ENCODE data around the gene CATSPER3. TPM values are rescaled to one million over a fixed set of nuclear protein-coding genes. Genes with fewer than 3 reads are reported as not detected.

Gene CATSPER3
- total and polyA plus RNA-seq, 2 of the 8 experiments (the other 6 are each of a cell fraction or from before 2014, with no cell fraction given) = 0.62 TPM; not detected in 1

DNA sequence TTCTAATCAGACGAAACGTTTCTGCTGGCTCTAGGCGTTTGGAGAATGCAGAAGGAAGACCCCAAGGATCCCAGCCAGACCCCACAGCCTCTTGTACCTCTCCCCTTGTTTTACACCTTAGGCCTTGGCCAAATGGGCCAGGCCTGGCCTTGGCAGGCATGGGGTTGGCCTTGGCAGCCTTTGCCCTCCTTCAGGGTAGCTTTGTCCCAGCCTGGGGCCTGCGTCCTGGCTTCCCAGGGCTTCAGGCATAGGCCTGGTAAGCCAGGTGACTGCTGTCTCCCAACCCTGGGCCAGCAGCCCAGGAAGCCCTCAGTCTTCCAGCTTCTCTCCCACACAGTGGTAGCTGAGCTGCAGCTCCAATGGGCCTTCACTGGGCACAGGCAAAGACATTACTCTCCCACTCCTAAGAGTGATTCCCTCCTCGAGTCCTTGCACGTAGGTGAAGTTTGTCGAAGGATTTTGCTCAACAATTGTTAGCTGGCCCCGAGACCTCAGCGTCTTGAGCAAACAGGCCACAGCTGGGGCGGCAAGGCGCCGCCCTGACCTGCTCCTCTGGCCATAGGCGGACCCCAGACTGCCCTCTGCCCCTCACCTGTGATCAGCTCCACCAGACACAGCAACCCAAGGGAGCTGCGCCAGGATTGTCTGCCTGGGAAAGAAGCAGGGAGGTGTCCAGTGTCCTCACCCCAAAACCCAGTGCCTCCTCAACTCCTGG, 67.4 kb downstream of the CATSPER3 start:
- Histone ChIP-seq H3K79me1 (ENCODE audit: low read depth, low read length) (0 out of 2 replicates have a peak, but pooled peaks cover 2% of the 10 kb centered on the region), H3K23me2 (ENCODE audit: low read depth, low read length) (peaks cover 9% of the 10 kb centered on the region; the same call in 1 of the 2 replicates), H3K9ac (replicated peaks in 1 of 4; ENCODE audit: extremely low read depth in 1 of 4, low read depth in 3 of 4, low read length in 3 of 4) (no peak overlapping the region), H3K4me2 (ENCODE audit: insufficient read depth in 1 of 2, low read depth in 2 of 2, low read length in 2 of 2) (peak overlapping the region; percentile 68 to 81), H3K23ac (ENCODE audit: insufficient read length) (no peak overlapping the region), H4K20me1 (replicated peaks in 1 of 2; ENCODE audit: control insufficient read depth in 1 of 2, insufficient read depth in 2 of 2, low read length in 2 of 2) (peaks cover 36 to 57% of the 10 kb centered on the region in 2 experiments), H2BK15ac (ENCODE audit: low read length) (0 out of 2 replicates have a peak overlapping the region, but pooled peaks have one; percentile 81), H2AFZ (ENCODE audit: low read length) (no peak overlapping the region), H2BK5ac (ENCODE audit: low read depth, low read length) (no peak overlapping the region), H2BK120ac (replicated peaks; ENCODE audit: low read depth, low read length) (no peak overlapping the region), H3K36me3 (ENCODE audit: control insufficient read depth in 2 of 4, insufficient read depth in 4 of 4, low read length in 3 of 4) (peaks cover 0 to 9% (median 0%) of the 10 kb centered on the region in 4 experiments; a peak in 1 of 8 replicates), H2AK5ac (ENCODE audit: low read depth, low read length) (0 out of 2 replicates have a peak overlapping the region, but pooled peaks have one; percentile 39), H3K4ac (replicated peaks; ENCODE audit: insufficient read length, low read depth, low read length) (no peak overlapping the region), H4K5ac (ENCODE audit: insufficient read length, low read depth, low read length) (no peak overlapping the region), H3K4me1 (replicated peaks in 1 of 4; ENCODE audit: control insufficient read depth in 3 of 4, insufficient read depth in 4 of 4, low read length in 3 of 4) (peaks cover 0 to 30% (median 20%) of the 10 kb centered on the region in 4 experiments; a peak in 6 of 7 replicates), H2BK20ac (ENCODE audit: low read length) (peak overlapping the region; percentile 80; the same call in 1 of the 2 replicates), H3K14ac (ENCODE audit: insufficient read length) (no peak overlapping the region), H3K4me3 (ENCODE audit: extremely low read depth in 1 of 4, insufficient read depth in 2 of 4, low read depth in 3 of 4, low read length in 4 of 4) (peak overlapping the region in 3 of 4 experiments; percentile 4 to 57 (median 23); a peak in 4 of 8 replicates), H3K56ac (replicated peaks; ENCODE audit: insufficient read length, low read depth, low read length) (no peak overlapping the region), H3K9me3 (ENCODE audit: insufficient read depth in 2 of 2, low read depth in 1 of 2, low read length in 1 of 2) (no peaks in the 10 kb centered on the region), H4K8ac (ENCODE audit: extremely low read depth, insufficient read depth, low read length) (peak overlapping the region; percentile 1; the same call in 1 of the 2 replicates), H3K79me2 (ENCODE audit: control insufficient read depth in 1 of 2, insufficient read depth in 2 of 2, low read length in 2 of 2) (no peaks in the 10 kb centered on the region), H3K18ac (ENCODE audit: extremely low read depth, low read length) (no peak overlapping the region; the same call in 1 of the 2 replicates), H3K27me3 (replicated peaks in 1 of 4; ENCODE audit: control insufficient read depth in 3 of 4, extremely low read depth in 1 of 4, insufficient read depth in 3 of 4, low read length in 3 of 4) (peaks cover 94 to 99% (median 96%) of the 10 kb centered on the region in 4 experiments), H3K27ac (ENCODE audit: low read depth, low read length) (no peak overlapping the region), H4K91ac (replicated peaks; ENCODE audit: insufficient read length, low read length) (no peak overlapping the region), H2BK12ac (ENCODE audit: low read depth, low read length) (peak overlapping the region; percentile 84; the same call in 1 of the 2 replicates)
- CTCF ChIA-PET (ENCODE audit: partially characterized antibody) = interaction anchor here (1.0 to 2.6 kb wide), 9 partner anchors 8 to 297 kb away, joined by 3 to 10 read pairs (median 4); no protein-coding TSS in a partner anchor
- POLR2A ChIA-PET (ENCODE audit: partially characterized antibody) = interaction anchor here (1.0 to 1.2 kb wide), 3 partner anchors 9 to 455 kb away, joined by 3 to 4 read pairs (median 4); no protein-coding TSS in a partner anchor
- FAIRE-seq (no peak), DNase-seq (ENCODE audit: low read depth in 1 of 2, low spot score in 2 of 2) (no peak)
- 27% methylated on average over 14 of the region's 14 CpGs; no CpG with 5 or more reads in 1 of the 2 experiments for WGBS, 2 experiments (ENCODE audit: extremely low coverage in 1 of 2, insufficient coverage in 1 of 2, insufficient read length in 1 of 2, insufficient replicate concordance in 2 of 2, low coverage in 1 of 2, low lambda C conversion rate in 2 of 2, missing lambda C conversion rate in 1 of 2)
- TF ChIP-seq HDAC2 (IDR thresholded peaks at IDR 0.05; ENCODE audit: borderline replicate concordance in 1 of 2, low read depth in 2 of 2, low read length in 2 of 2) = no peak
- TF ChIP-seq MAX (IDR thresholded peaks at IDR 0.05) = no peak
- TF ChIP-seq EZH2 (IDR thresholded peaks at IDR 0.05; ENCODE audit: low read depth, low read length, severe bottlenecking) = peak; percentile 71
- TF ChIP-seq E2F6 (IDR thresholded peaks at IDR 0.05) = no peak
- peak; percentile 70 for TF ChIP-seq RNF2 (IDR thresholded peaks at IDR 0.05; ENCODE audit: borderline replicate concordance, low read depth, low read length, missing control alignments, poor library complexity, severe bottlenecking)
- TF ChIP-seq RBBP5 (IDR thresholded peaks at IDR 0.05; ENCODE audit: borderline replicate concordance, low read depth, low read length) = no peak
- no peak for TF ChIP-seq SIRT6 (IDR thresholded peaks at IDR 0.05; ENCODE audit: low read length)
- TF ChIP-seq TCF12 (IDR thresholded peaks at IDR 0.05; ENCODE audit: low read depth, low read length) = no peak
- no peak for TF ChIP-seq TAF1 (IDR thresholded peaks at IDR 0.05; ENCODE audit: low read depth, low read length)
